Measurements from ENCODE around the gene CNTN4. TPM values are rescaled to one million over a fixed set of nuclear protein-coding genes. Genes with fewer than 3 reads are reported as not detected.

The CNTN4 gene
- total RNA-seq, 2 donors from 2014 or later: 13.0 to 50.1 TPM

GRCh38 chr3:3066378-3066777, 967.7 kb downstream of the CNTN4 start:
- no peak overlapping the region for H3K27ac ChIP-seq
- DNase-seq: no peak
- H3K4me1 ChIP-seq: no peaks in the 10 kb centered on the region
- no peaks in the 10 kb centered on the region for H3K9me3 ChIP-seq
- no peak overlapping the region for H3K4me3 ChIP-seq
- no peaks in the 10 kb centered on the region for H3K27me3 ChIP-seq
- intact Hi-C loops (cut with DNase I): no loop called here
- 3 to 9% methylated on average over 2 of the region's 2 CpGs for WGBS, 2 donors
- no peaks in the 10 kb centered on the region for H3K36me3 ChIP-seq (replicated peaks in 1 of 2; ENCODE audit: insufficient read depth in 1 of 2, low read depth in 2 of 2)
- no peak for ATAC-seq
- TF ChIP-seq CTCF (IDR thresholded peaks at IDR 0.05): no peak
- TF ChIP-seq POLR2A (IDR thresholded peaks at IDR 0.05): no peak

GRCh38 chr3:3066910-3067309, 968.2 kb downstream of the CNTN4 start:
- TF ChIP-seq CTCF (IDR thresholded peaks at IDR 0.05) (no peak), POLR2A (IDR thresholded peaks at IDR 0.05) (no peak)

GRCh38 chr3:3068358-3068881, 969.8 kb downstream of the CNTN4 start:
- no peak for ATAC-seq
- intact Hi-C loops (cut with DNase I): no loop called here

More at GRCh38 chr3:3066910-3067309, 968.2 kb downstream of the CNTN4 start:
- 59 to 67% methylated on average over 4 of the region's 4 CpGs for WGBS, 2 donors
- Histone ChIP-seq H3K4me3 (no peak overlapping the region), H3K36me3 (replicated peaks in 1 of 2; ENCODE audit: insufficient read depth in 1 of 2, low read depth in 2 of 2) (no peaks in the 10 kb centered on the region), H3K27me3 (no peaks in the 10 kb centered on the region), H3K27ac (no peak overlapping the region), H3K9me3 (no peaks in the 10 kb centered on the region), H3K4me1 (no peaks in the 10 kb centered on the region)
- intact Hi-C loops (cut with DNase I): no loop called here
- DNase-seq (no peak), ATAC-seq (no peak)

GRCh38 chr3:3069723-3070122, 971.1 kb downstream of the CNTN4 start:
- Histone ChIP-seq H3K36me3 (replicated peaks in 1 of 2; ENCODE audit: insufficient read depth in 1 of 2, low read depth in 2 of 2) (no peaks in the 10 kb centered on the region), H3K27ac (no peak overlapping the region), H3K27me3 (no peaks in the 10 kb centered on the region), H3K9me3 (no peaks in the 10 kb centered on the region), H3K4me1 (no peaks in the 10 kb centered on the region), H3K4me3 (no peak overlapping the region)
- no peak for TF ChIP-seq CTCF (IDR thresholded peaks at IDR 0.05)
- TF ChIP-seq POLR2A (IDR thresholded peaks at IDR 0.05): no peak
- 46 to 49% methylated on average over 5 of the region's 5 CpGs for WGBS, 2 donors
- intact Hi-C loops (cut with DNase I): no loop called here
- no peak for DNase-seq
- no peak for ATAC-seq

More at GRCh38 chr3:3068358-3068881, 969.8 kb downstream of the CNTN4 start:
- no peak overlapping the region for H3K4me3 ChIP-seq
- H3K27me3 ChIP-seq: no peaks in the 10 kb centered on the region
- no peaks in the 10 kb centered on the region for H3K36me3 ChIP-seq (replicated peaks in 1 of 2; ENCODE audit: insufficient read depth in 1 of 2, low read depth in 2 of 2)
- no peak for TF ChIP-seq POLR2A (IDR thresholded peaks at IDR 0.05)
- no peak for TF ChIP-seq CTCF (IDR thresholded peaks at IDR 0.05)
- no peaks in the 10 kb centered on the region for H3K9me3 ChIP-seq
- H3K27ac ChIP-seq: no peak overlapping the region
- no peaks in the 10 kb centered on the region for H3K4me1 ChIP-seq
- WGBS, 2 donors: 81 to 90% methylated on average over 1 of the region's 1 CpG
- no peak for DNase-seq

GRCh38 chr3:3071136-3071535, 972.5 kb downstream of the CNTN4 start:
- DNase-seq (no peak), ATAC-seq (no peak)
- Histone ChIP-seq H3K36me3 (replicated peaks in 1 of 2; ENCODE audit: insufficient read depth in 1 of 2, low read depth in 2 of 2) (no peaks in the 10 kb centered on the region), H3K27ac (no peak overlapping the region), H3K4me1 (no peaks in the 10 kb centered on the region), H3K27me3 (no peaks in the 10 kb centered on the region), H3K9me3 (no peaks in the 10 kb centered on the region), H3K4me3 (no peak overlapping the region)
- intact Hi-C loops (cut with DNase I): no loop called here
- TF ChIP-seq POLR2A (IDR thresholded peaks at IDR 0.05) (no peak), CTCF (IDR thresholded peaks at IDR 0.05) (no peak)
- 82 to 86% methylated on average over 5 of the region's 5 CpGs for WGBS, 2 donors

Measured in body of pancreas (tissue), 4 donors.